NCI-H2227 (cell line): ENCODE measurements around the gene EPB41L2.

ENCODE experiments used
- DNase-seq: peaks from one replicate; lab custom pipeline; 2025; ENCODE audit not compliant: unreplicated experiment; lab: John Stamatoyannopoulos, UW

The EPB41L2 gene

DNA sequence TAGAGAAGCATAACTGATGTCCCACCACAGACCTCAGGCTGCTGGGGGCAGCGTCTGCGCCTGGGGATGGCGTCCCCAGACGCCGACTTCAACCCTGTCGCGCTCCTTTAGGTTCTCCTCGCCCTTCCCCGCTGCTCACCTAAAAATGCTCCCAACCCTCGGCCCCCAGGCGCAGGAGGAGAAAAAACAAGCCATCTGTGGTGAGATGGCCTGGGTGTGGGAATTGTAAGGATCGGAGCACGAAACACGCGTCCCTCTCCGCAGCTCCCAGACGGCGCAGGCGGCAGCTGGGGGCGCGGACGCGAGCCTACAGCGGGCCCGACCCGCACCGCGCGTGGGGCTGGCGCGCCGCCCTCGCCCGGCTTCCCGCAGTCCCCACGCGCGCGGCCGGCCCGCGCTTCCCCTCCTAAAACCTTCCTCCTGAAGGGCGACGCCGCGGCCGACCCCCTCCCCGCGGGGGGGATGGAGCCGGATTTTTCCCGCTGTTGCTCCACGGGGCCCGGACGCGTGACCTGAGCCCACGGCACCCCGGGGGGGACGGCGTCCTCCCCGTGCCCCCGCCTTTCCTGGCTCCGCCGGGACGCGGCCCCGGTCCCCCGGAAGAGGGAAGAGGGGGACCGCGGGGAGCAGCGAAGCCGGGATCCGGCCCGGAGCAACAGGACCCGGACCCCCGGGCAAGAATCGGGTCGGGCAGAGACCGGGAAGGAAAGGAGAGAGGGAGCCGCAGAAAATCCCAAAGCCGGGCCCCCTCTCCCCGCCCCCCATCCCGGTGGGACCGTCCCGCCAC, 611 bp downstream of the EPB41L2 start:
- no peak for DNase-seq

DNA sequence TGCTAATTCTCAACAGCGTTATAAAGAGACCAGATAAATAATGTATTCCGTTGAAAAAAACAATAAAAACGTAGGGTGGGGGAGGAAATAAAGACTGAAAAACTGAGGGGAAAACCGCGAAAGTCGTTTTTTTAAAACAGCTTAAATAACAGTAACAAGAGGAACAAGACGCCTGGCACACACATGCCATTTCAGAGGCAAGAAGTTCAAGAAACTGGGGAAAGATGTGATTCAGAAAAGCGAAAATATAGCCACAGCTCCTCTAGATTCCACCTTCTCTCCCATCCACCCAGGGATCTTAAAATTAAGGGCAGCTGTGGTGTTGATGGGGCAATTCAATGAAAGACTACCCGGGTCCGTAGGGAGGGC, 1.3 kb downstream of the EPB41L2 start:
- no peak for DNase-seq

- no peak for DNase-seq
Observed at GRCh38 chr6:131061041-131061750, 1.8 kb downstream of the EPB41L2 start.

- no peak for DNase-seq
Observed at GRCh38 chr6:131060311-131060710, 2.7 kb downstream of the EPB41L2 start.

GRCh38 chr6:131059486-131059885, 3.6 kb downstream of the EPB41L2 start:
- no peak for DNase-seq

DNA sequence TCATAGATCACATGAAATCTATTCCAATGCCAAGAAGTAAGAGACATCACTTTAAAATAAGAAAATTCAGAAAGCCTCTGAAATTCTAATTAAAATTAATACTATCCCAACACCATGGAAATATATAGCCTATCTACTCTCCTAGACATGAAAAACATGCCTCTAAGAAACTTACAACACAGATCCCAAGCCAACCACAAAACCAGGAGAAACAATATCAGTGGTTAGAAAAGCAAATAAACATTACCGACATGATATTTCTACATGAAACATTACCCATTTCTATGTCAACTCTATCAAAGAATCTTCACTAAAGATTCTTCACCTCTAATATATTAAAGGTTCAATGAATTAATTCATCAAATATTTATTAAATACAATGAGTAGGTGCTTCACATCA, 4.8 kb downstream of the EPB41L2 start:
- DNase-seq = no peak

DNA sequence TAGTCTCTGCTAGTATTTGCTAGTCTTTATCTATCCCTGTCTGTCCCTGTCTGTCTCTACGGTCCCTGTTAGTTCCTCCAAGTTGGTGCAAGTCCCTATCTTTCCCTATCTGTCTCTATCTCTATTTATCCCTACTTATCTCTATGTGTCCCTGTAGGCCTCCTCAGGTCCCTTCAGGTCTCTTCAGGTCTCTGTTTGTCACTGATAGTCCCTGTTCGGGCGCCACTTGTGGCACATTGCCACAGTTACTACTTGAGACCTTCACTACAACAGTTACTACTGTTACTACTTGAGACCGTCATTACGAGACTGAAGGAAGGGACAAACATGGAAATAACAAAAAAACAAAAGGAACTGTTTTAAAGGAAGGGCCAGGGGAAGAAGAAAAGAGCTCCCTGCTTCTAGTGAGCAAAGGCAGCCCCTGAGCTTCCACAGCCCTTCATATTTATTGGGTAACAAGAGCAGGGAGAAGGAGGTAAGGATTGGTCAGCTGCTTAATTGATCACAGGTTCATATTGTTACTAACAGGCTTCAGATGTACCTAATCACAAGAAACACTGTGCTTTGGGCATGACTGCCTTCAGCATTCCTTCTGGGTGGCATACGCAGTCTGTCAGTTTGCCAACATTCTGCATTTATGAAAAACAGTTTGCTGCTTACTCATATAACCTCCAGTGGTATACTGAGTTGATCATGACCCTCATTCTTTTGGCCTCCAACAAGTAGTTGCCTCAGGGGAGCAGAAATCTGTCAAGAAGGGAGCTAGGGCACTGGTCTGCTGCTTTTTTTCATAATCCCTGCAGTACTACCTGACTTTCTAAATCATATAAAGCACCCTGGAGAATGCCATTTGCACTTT, 8.4 kb downstream of the EPB41L2 start:
- DNase-seq = no peak

- DNase-seq = no peak
Observed at GRCh38 chr6:131053546-131054240, 9.4 kb downstream of the EPB41L2 start.

GRCh38 chr6:131052181-131052580, 10.9 kb downstream of the EPB41L2 start:
- no peak for DNase-seq

DNA sequence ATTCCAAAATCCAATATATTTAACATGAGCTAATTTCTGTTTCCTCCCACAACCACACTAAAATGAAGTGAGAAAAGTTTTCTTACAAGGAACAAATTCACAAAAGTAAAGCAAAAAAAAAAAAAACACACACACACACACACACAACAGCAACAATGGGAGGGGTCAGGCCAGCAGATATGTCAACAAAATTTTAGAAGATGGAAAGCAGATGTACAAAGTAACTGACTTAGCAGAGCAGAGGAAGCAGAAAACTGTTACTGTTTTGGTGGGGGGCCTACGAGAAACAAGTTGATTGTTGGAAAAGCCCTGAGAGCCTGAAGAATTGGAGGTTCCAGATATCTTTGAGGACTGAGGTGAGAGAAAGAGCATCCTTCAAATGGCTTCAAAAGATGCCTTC, 11.7 kb downstream of the EPB41L2 start:
- no peak for DNase-seq

DNA sequence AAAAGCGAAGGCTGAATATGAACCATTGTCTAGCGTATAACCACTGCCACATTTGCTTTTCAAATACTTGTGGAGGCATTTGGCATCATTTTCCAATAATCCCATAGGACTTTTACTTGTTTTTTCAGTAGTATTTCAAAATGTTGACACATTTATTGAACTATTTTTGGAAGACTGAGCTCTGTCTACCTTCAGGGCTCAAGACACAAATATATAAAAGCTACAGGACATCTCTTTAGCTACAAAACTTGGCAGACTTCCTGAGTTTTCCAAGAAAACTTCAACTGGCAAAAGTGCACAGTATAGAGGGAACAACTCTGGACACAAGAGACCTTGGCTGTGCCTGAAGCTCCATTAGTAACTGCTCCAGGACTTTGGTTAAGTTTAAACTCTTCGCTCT, 13.4 kb downstream of the EPB41L2 start:
- DNase-seq = no peak

DNA sequence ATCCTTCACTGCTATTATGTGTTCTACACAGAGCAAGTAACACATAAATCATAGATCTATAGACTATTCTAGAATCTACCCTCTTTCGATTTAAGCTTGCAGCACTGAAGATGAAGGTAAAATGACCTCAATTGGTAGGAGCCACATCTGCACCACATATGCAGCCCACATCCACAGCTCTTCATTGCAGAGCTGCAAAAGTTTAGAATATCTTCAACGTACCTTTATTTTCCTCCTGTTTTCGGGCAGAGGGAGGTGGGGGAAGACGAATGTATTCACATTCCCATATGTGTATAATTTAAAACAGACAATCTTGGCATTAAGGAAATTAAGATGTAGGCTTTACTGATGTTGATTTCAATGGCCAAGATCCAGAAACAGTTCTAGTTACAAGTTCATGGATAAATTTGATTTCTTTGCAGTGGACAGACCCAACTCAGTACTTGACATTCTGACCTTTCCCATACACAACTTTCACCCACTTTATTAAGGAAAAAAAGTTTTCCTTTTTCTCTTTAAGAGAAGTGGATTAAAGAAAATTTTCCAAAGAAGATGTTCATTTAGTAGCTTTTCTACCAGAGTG, 14.0 kb downstream of the EPB41L2 start:
- no peak for DNase-seq

- DNase-seq = no peak
Observed at GRCh38 chr6:131048459-131048858, 14.6 kb downstream of the EPB41L2 start.

DNA sequence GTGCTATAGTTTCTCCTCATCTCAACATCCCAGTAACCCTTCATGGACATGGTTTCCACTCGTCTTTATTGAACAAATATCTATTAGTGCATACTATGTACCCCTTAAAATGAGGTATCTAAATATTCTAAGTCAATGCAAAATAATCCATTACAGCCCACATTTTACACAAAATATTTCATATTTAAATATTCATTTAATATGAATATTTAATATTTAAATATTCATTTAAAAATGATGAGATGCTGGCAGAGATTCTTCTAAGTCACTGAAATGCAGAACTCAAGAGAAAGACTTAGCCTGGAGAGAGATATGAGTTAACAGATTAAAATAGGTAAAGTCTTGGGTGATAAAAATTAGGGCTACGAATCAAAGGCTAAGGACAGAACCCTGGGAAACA, 17.9 kb downstream of the EPB41L2 start:
- DNase-seq = no peak

DNA sequence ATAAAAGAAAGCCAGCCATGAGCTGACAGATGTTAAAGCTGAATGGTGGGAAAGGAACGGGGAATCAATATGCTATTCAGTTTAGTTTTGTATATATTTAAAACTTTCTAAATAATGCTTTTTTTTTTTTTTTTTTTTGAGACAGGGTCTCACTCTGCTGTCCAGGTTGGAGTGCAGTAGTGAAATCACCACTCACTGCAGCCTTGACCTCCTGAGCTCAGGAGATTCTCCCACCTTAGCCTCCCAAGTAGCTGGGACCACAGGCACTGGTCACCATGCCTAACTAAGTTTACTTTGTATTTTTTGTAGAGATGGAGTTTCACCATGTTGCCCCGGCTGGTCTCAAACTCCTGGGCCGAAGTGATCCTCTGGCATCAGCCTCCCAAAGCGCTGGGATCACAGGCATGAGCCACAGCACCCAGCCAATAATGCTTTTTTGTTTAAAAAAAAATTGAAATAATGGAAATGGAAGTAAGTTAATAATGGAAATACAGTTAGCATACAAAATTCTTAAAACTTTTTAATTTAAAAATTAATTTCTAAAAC, 19.1 kb downstream of the EPB41L2 start:
- no peak for DNase-seq

- DNase-seq = no peak
Observed at GRCh38 chr6:131042664-131043063, 20.4 kb downstream of the EPB41L2 start.

DNA sequence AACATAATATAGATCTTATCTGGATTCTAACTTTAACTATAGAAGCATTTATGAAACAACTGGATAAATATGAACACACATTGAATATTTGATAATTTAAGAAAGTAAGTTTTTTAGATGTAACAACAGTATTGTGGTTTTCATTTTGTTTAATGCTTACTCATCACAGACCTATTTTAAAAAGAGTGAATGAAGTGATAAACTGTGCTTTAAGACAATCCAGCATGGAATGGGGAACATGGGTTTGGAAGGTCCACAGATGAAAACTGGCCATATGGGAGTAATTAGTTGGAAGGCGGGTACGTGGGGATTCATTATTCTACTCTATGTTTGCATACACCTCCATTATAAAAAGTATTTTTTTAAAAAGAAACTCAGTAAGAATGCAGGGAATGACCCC, 21.2 kb downstream of the EPB41L2 start:
- no peak for DNase-seq

- DNase-seq = no peak
Observed at GRCh38 chr6:131040866-131041265, 22.2 kb downstream of the EPB41L2 start.

- no peak for DNase-seq
Observed at GRCh38 chr6:131039345-131039680, 23.7 kb downstream of the EPB41L2 start.

DNA sequence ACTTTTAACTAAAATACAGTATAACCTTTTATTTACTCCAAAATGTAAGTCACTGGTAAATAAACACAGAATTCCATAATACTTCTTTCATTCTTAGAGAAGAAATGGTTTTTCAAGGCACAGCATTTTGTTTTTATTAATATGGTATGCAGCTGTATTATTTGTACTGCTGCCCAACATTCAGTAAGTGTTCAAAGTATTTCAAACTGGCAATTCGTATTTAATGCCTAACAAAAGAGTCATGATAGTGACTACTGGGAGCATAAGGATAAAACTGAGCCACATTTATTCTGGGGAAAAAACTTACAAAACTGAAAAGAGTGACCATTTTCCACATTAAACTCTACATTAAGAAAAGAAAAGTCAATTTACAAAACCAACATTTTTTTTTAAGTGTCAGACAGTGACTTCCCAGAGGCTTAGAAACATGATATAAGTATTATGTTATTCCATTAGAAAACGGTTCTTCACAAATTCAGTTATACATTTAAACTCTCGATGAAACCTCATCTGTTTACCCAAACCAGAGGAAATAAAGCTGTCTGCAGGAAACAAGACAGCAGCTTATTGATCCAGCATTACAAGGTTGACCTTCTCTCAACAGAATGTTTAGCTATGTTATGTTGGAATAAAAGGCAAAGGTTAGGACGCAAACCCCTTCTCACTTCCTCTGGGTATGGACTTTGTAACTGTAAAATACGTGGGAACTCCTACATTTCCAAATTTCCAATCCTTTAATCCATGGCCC, 24.3 kb downstream of the EPB41L2 start:
- no peak for DNase-seq
